HT1080 (cell line): Measurements from ENCODE around the gene KSR1. TPM values are rescaled to one million over a fixed set of nuclear protein-coding genes. Genes with fewer than 3 reads are reported as not detected.
A peak's percentile ranks its signal among the peaks of the same experiment; 100 is the strongest.
"Not testable (repeated sequence)": the region's sequence is repeated elsewhere in the genome, so short reads cannot be mapped to it uniquely, and the experiment has no call there.

Source experiments
- DNase-seq: peaks from one replicate; pipeline ENCODE4 v3.0.0-alpha.2; 2015; ENCODE audit warnings: low read depth
- total RNA-seq: library from RNA; depleted of rRNA; stranded (reverse); fragments of >200 nt; shearing (Covaris generic); gene quantifications from 2 replicates; pipeline ENCODE4 v1.2.3, GENCODE V29; 2014

The KSR1 gene
- total RNA-seq, 1 experiment from 2014 or later: 3.4 TPM

DNA sequence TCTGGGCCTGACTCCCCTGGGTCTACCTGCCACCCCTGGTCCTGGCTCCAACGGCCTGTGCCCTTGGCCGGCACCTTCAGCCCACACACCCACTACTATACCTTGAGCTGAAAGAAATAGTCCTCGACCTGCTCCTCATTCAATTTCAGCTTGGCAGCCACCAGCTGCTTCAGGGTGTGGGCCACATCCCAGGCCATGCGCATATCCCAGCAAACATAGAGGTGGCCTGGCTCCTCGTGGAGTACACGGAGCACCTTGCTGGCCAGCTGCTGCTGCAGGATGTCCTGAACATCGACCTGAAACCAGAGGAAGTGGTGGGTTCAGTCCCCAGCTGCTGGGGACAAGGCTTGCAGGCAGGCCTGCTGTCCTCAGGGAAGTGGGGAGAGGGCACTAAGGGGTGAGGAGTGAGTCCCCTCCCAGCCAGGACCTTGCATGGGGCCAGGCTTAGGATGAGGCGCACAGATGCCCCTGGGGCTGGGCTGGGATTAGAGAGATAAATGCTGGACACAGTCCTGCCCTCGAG, 197.3 kb downstream of the KSR1 start:
- not testable (repeated sequence) for DNase-seq

DNA sequence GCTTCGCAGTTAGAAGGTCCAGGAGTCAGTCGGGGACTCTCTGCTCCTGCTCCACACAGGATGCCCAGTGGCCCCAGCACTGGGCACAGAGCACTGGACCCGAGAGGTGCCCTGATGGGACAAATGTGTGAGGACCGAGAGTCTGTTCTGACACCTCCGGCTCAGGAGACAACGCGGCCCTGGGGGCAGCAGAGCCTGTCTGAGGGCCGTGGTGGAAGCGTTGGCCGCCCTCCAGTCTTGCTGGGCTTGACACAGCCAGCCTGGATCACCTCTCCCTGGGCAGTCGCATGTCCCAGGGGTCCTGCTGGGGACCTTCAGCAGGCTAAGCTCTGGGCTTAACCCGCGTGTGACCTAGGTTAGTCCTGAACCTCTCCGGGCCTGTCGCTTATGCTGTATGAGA, 197.9 kb downstream of the KSR1 start:
- no peak for DNase-seq

DNA sequence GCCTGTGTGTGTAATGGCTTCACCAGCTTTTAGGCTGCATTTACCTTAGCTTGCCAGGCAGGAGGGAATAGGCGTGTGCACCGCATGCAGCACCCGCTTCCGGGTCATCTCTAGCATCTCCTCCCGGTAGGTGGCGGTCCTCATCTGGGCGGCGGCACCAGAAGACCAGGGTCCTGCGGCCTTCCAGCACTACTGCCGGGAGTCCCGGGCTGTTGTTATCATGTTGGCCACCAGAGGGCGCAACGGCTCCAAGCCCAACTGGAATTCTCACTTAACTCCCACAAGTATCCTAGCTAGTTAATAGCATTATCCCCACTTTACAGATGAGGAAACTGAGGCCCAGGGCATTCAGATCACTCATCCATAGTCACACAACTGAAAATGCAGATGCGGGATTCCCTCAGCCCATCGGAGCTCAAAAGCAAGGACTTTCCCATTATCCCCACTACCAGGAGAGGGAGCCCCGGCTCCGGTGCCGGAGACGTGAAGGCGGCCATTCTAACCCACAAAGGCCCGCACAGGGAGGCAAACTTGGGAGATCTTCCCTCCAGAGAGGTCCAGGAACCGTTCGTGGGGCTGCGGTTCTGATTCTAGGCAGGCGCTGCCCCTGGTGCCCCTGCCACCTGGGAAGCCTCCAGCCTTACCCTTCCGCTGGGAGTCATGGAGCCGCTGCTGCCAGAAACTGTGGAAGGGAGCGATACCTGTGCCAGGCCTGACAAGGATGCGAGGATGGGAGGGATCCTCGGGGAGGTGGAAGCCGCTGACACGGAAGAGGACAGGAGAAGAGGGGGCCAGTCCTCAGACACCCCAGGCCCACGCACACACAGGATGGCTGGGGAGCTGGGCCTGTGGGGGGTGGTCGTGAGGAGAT, 198.6 kb downstream of the KSR1 start:
- peak; percentile 81 for DNase-seq

DNA sequence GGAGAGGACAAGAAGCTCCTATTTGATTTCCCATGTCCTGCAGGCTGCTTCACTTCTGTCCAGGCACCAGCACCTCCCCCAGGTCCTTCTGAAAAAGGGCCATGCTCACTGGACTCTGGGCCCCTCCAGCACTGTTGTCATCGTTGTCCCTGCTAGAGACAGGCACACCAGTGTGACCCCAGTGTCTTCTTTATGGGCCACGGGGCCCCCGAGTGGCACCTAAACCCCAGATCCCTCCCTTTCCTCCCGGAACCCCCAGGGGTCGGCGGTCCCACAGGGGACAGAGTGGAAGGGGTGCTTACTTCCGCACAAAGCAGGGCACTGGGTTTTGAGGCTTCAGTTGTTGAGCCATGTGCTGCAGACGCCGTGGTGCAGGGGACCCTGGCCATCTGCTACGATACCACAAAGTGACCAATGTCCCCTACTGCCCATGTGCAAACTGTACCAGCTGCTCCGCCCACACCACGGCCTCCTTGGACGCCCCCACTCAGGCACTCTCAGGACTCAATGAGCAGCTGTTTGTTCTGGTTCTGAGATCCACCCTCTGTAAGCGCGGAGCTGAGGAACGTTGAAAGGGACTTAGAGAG, 199.4 kb downstream of the KSR1 start:
- not testable (repeated sequence) for DNase-seq

DNA sequence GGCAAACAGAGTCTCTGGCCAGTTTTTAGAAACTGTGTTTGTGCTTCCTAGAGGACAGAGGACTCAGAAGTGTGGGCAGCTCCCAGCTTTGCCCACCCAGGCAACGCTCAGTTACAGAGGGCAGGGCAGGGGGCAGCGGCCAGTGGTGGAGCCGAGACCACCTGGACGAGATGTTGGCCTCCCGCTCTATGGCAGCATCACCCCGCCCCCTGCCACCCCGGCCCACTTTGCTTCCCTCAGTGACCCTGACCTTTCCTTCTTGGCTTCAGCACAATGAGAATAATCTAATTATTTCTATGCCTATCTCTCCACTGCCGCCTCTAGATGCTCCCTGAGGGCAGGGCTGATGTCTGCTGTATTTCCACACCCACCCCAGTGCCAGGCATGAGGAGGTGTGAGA, 200.4 kb downstream of the KSR1 start:
- not testable (repeated sequence) for DNase-seq

DNA sequence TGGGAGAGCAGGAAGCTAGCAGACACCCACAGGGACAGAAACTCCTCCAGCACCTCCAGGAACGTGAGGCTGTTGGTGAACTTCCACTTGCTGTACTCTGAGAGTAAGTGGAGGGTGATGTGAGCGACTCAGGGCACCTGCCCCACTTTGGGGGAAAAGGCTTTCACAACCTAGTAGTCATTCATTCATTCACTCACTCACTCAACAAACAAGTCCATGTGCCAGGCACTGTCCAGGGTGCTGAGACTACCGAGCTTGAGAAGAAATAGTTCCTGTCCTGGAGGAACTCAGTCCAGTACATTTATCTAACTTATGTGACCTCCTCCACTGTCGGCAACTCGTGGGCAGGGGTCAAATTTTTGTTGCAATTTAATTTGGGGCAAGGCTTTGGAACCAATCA, 201.4 kb downstream of the KSR1 start:
- DNase-seq: no peak

DNA sequence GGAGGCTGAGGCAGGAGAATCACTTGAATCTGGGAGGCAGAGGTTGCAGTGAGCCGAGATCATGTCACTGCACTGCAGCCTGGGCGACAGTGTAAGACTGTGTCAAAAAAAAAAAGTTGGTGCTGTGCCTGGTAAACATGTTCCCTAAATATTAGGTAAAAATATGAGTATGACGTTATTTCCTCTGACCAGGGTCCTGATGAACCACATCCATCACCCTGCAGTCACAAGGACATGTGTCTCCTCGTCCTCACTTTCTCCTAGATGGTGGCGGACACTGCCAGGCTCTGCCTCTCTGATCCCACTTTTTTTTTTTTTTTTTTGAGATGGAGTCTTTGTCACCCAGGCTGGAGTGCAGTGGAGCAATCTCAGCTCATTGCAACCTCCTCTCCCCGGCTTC, 203.4 kb downstream of the KSR1 start:
- DNase-seq: no peak

DNA sequence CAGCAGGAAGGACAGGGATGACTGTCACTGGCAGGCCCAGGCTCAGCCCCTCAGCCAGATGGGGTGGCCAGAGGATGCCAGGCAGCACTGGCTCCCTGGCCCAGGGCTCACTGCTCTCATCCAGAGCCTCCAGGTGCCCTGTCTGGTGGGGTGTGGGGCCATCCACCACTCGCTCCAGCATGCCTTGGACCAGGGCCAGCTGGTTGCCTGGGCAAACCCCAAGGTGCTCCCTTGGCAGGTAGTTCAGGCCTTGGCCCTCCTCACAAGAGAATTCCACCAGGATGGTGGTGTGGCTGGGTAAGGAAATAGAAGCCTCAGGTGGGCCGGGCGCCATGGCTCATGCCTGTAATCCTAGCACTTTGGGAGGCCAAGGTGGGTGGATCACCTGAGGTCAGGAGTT, 204.2 kb downstream of the KSR1 start:
- no peak for DNase-seq

DNA sequence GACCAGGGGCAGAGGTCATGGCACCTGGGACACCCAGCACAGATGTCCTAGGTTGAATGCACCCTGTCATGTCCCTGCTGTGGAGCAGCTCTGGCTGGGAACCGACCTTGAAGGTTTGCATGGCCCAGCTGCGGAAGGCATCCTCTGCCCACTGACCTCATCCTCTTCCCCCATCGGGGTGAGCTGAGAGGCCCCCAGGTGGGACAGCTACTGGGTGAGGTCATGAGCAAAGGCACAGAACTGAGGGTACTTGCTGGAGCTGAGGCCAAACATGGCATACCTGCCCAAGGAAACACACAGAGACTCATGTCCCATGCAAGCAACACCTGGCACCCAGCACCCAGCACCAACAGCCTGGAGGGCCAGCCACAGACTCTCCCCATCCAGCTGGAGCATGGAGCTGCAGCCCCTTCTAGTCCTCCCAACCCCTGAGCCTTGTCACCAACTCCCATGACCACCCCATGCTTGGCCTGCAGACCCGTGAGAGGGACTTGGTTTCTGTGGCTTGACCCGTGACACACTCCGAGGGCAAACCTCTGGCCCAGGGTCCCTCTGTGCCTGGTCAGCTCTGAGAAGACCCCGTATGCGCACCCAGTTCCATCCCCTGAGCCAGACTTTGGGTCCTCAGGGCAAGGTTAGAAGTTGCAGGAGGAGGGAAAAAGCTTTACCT, 207.8 kb downstream of the KSR1 start:
- no peak for DNase-seq

DNA sequence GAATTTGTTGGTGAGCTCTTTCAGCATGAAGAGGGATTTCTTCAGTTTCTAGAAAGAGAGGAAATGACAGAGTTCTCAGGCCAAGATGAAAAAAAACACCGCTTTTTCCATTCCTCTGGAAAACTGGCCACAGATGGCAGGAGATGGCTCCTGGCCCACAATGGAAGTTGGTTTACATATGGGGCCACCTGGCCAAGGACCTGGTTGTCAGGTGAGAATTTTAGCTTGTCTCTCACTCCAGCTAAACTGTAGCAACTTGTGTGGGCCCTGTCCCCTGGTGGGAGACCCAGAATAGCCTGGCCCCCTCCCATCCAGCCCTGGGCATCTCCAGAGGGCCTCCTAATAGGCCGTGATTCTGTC, 208.3 kb downstream of the KSR1 start:
- no peak for DNase-seq

DNA sequence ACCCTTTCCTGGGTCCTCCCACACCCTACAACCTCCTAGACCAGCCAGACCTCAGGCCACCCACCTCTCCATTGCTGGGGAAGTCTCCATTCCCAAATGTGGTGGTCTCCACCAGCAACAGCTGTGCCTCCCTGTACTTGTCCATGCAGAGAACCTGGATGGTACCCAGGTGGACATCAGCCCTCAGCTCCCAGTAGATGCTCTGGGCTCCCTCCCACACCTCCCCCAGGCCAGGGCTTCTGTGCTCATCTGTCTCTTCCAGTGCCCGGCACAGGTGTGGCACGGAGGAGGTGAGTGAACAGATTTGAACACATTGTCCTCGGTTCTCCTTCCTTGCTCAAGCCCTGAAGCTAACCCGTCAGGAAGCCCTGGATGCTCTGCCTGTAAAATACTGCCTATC, 209.3 kb downstream of the KSR1 start:
- DNase-seq: no peak

DNA sequence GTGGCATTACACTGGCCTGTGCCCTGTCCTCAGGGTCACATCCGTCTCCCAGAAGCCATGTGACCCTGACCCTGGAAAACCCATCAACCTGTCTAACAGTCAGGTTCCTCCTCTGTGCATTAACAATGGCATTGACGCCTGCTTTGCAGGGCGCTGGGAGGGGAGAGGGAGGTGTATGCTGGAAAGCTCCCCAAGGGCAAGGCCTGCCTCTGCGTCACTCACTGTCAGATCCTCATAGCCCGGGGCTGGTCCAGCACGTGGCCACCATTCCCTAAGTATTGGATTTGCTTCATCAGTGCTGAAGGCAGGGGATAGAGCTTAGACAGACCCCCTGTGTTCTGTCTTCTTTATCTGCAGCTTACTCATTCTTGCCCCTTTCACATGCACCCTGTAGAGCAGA, 210.0 kb downstream of the KSR1 start:
- DNase-seq: not testable (repeated sequence)

DNA sequence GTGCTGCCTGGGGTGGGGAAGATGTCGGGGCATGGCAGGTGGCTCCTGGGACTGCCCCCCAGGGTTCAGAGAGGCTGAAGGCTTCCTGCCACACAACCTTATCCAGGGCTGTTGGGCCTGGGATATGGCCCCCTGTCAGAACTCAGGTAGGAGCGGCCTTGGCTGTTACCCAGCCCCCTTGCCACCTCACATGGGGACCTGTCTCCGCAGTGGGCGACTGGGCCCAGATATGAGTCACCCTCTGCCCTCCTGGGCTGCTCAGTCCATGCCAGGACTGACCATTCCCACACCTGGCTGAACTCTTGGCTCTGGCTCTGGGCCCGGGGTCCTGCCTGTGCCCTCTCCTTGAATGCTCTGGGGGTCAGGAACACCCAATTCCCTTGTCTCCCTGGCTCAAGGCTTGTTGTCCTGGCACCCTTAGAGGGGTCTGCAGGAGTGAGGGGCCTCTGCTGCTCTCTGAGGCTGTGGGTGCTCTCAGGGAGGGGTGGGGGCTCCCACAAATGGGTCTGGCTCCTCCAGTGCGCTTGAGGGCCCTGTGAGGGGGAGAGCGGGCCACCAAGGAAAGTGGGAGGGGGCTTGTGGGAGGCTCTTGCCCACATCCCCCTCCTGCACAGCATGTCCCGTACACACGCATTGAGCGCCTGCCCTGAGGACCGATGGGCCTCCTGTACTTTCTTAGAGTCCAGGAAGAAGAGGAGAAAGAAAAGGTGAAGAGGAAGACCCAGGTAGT, 210.7 kb downstream of the KSR1 start:
- DNase-seq: no peak

DNA sequence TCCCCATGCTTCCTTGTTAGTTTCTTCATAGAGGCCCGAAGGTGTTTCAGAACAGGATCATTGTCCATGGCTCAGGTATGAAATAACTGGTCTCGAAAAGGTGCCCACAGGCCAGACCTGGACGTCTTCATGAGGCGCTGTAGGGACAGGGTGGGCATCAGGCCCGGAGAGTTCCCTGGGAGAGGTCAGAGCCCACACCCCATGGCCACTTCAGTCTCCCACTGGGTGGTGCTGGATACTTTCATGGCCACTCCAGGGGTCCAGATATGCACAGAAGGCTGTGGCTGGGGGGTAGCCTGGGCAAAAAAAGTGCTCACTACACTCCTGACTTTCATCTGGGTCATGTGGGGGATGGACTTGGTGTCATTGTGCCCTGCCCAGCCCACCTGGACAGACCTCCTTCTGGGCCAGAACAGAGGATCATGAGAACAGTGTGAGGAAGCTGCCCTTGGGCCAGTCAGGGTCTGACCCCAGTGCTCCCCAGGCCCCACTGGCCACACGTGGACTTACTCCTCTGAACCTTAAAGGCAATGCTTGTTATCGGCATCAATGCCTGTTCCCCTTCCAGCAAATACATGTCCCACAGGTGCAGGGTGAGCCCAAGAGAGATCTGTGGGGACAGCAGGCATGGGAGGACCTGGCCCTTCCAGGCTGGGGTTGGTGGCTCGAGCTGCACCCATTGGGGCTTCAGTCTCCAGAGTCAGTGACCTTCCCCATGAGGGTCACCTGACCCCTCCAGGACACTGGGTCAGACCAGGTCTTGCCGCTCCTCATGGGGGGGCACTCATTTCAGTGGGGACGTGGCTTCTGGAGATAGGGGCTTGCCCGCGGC, 211.6 kb downstream of the KSR1 start:
- DNase-seq: no peak

DNA sequence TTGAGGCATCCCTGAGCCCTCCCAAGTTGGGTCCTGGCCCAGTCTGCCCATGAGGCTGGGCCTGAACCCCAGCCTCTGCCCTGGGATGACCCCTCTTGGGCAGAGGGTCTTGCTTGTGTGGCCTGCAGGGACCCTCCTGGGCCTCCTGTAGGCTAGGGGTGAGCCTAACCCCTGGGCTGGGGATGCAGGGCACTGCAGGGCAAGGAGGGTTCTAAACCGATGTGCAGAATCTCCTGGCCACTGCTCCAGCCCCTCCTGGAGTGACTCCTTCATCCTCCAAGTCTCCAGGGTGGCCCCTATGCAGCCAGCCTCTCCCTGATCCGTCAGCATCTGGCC, 212.2 kb downstream of the KSR1 start:
- no peak for DNase-seq

DNA sequence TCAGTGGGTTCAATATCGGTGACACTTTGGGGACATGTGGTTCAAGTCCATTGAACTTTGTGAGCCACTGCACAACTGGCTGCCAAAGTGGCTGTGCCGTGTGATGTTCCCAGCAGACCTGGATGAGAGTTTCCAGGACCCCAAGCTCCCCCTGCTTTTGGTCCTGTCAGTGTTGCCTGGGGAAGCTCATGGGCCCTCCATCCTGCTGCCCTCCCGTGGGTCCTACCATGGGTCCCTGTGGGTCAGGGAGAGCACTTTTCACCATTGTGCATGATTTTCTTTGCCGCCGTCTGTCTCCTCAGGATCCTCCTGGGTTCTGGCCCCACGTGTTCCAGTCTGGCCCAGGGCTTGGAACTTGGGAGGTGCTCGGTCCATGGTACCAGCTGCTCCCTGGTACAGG, 212.9 kb downstream of the KSR1 start:
- no peak for DNase-seq

DNA sequence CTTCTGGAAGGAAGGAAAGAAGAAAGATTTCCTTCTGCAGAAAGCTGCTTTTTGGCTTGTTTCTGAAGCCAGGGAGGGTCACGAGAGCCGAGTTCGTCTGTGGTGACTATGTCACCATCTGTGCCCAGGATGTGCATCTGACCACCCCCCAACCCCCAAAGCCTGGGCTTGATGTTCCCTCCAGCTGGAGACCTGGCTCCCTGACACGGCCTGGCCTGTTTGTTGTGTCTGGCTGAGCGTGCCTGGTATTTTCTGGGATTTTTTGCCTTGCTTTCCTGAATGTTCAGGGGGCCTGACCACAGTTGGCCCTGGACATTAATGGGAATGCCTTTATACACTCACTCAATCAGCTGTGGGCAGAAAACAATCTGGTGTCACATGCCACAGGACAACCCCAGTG, 213.6 kb downstream of the KSR1 start:
- no peak for DNase-seq

DNA sequence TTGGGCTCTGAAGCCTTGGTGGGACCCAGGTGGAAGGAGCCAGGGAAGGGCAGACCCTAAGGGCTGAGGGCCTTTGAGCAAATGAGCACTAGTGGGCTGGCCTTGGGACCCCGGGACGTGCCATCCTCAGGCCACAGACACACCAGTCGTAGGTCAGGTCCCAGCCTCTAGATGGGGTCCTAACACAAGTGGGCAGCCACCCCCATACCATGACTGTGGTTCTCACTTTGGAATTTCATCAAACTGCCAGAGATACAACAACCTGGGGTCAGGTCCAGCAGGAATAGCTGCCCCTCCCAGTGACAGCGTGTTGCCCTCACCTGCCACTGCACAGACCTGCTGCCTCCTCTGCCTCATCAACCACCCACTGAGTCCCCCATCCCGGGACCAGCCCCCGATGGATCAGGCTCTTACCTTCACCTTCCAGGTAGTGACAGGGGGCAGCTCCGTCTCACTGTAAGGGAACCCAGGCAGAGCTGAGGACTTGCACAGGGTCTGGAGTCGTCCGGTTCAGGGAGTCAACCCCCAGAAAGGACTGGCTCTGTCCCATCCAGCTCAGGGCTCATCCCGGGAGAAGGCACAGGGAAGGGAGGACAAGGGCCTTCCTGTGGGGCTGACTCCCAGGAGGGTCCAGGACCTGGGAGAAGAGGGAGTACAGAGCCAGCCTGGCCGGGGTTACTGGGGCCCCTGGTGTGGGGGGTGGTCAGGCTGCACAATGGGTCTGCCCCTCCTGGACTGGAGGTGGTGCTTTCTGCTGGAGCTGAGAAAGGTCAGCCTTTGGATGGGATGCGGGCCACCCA, 214.7 kb downstream of the KSR1 start:
- DNase-seq: no peak

DNA sequence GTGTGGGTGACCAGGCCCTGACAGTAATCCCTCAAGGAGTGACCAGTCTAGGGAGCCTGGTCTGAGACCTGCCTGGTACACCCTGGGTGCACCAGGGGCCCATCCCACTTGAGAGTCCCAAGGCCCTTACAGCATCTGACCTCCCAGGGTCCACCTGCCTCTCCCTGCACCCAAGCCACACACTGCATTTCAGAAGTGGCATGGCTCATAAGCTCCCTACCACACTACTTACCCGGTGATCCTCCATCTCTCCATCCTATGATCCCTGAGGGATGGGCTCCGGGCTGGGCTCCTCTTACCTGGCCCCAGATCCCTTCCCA, 215.3 kb downstream of the KSR1 start:
- DNase-seq: no peak

DNA sequence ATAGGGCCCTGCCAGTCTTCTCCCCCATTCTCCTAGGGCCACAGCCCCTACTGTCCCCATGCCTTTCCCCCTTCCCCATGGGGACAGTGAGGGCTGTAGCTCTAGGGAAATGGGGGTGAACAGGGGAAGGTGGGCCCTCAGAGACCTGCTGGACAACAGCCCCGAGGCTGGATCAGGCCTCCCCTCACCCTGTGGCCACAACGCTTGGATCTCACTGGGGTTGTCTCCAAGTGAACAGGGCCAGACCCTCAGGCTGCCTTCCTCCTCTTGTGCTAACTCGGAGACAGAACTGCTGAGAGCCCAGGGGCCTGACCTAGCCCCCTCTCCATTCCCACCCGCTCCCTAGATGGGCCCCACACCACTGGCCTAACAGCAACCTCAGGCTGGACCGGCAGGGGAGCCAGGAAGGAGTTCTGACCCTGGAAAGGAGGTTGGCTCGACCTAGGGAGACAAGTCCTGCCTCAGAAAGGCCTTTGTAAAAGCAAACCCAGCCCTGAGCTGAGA, 215.8 kb downstream of the KSR1 start:
- DNase-seq: not testable (repeated sequence)
